GM12878 (cell line): ENCODE measurements around the gene KLHL7. TPM values are rescaled to one million over a fixed set of nuclear protein-coding genes. Genes with fewer than 3 reads are reported as not detected.

Source experiments
- BACH1 ChIP-seq: fragments of 450-650 bp; IDR thresholded peaks from 2 replicates; pipeline ENCODE4 v1.6.1; 2017; ENCODE audit warnings: mild to moderate bottlenecking, borderline replicate concordance
- BRCA1 ChIP-seq: IDR thresholded peaks from 2 replicates; pipeline ENCODE4 v1.6.1; 2011; ENCODE audit warnings: low read depth, low read length, improper control_type of control experiment
- CEBPB ChIP-seq, 2 experiments: fragments of 150-350 bp in 1 of 2; IDR thresholded peaks; 2 replicates each; pipeline ENCODE4 v1.6.1; 2012 to 2014; ENCODE audit warnings: low read depth in 2 of 2, low read length in 2 of 2, borderline replicate concordance in 1 of 2, inconsistent platforms in 1 of 2
- EED ChIP-seq: sonication (generic); IDR thresholded peaks from 2 replicates; pipeline ENCODE4 v1.6.1; 2016; ENCODE audit warnings: antibody characterized with exemption, low read depth
- EGR1 ChIP-seq, 2 experiments: IDR thresholded peaks; 1 replicate in 1 of 2; 2 replicates in 1 of 2; pipeline ENCODE4 v1.6.1; 2011 to 2012; ENCODE audit warnings: low read depth in 2 of 2, low read length in 2 of 2, borderline replicate concordance in 1 of 2, mild to moderate bottlenecking in 1 of 2, moderate library complexity in 1 of 2
- ETV6 ChIP-seq, 2 experiments: fragments of 450-650 bp in 1 of 2; IDR thresholded peaks in 1 of 2; conservative IDR thresholded peaks in 1 of 2; 2 replicates each; pipeline ENCODE4 v1.6.1; 2014; ENCODE audit warnings: antibody characterized with exemption in 1 of 2, borderline replicate concordance in 1 of 2, low read depth in 1 of 2, mild to moderate bottlenecking in 1 of 2, moderate library complexity in 1 of 2
- FOXM1 ChIP-seq: IDR thresholded peaks from 2 replicates; pipeline ENCODE4 v1.6.1; 2012; ENCODE audit warnings: low read depth, mild to moderate bottlenecking, inconsistent platforms, low read length, moderate library complexity
- GATAD2B ChIP-seq: fragments of 450-650 bp; conservative IDR thresholded peaks from 2 replicates; pipeline ENCODE4 v1.6.1; 2017; ENCODE audit warnings: low read depth, mild to moderate bottlenecking, moderate library complexity
- IKZF1 ChIP-seq: fragments of 450-650 bp; conservative IDR thresholded peaks from 2 replicates; pipeline ENCODE4 v1.6.1; 2017; ENCODE audit warnings: antibody characterized with exemption, mild to moderate bottlenecking
- IKZF2 ChIP-seq, 2 experiments: fragments of 450-650 bp; IDR thresholded peaks; 2 replicates each; pipeline ENCODE4 v1.6.1; 2017; ENCODE audit warnings: mild to moderate bottlenecking in 2 of 2, moderate library complexity in 2 of 2
- KDM1A ChIP-seq: fragments of 200-600 bp; sonication (generic); IDR thresholded peaks from 2 replicates; pipeline ENCODE4 v1.6.1; 2016; ENCODE audit warnings: borderline replicate concordance
- MYC ChIP-seq: IDR thresholded peaks from 2 replicates; pipeline ENCODE4 v1.6.1; 2011; ENCODE audit warnings: mild to moderate bottlenecking, low read length, moderate library complexity, inconsistent platforms; ENCODE audit not compliant: insufficient read depth, insufficient replicate concordance, insufficient read length, severe bottlenecking
- RCOR1 ChIP-seq: conservative IDR thresholded peaks from 2 replicates; pipeline ENCODE4 v1.6.1; 2012; ENCODE audit warnings: low read depth, low read length, improper control_type of control experiment
- SMAD5 ChIP-seq: IDR thresholded peaks from 2 replicates; pipeline ENCODE4 v1.6.1; 2016; ENCODE audit warnings: antibody characterized with exemption, low read depth
- TBL1XR1 ChIP-seq: IDR thresholded peaks from 2 replicates; pipeline ENCODE4 v1.6.1; 2012; ENCODE audit warnings: low read depth, low read length, improper control_type of control experiment
- WRNIP1 ChIP-seq: IDR thresholded peaks from 2 replicates; pipeline ENCODE4 v1.6.1; 2011; ENCODE audit warnings: low read depth, low read length, improper control_type of control experiment, borderline replicate concordance
- YY1 ChIP-seq: IDR thresholded peaks from 2 replicates; pipeline ENCODE4 v1.6.1; 2011; ENCODE audit warnings: low read depth, mild to moderate bottlenecking, low read length
- ZNF622 ChIP-seq: fragments of 450-650 bp; IDR thresholded peaks from 2 replicates; pipeline ENCODE4 v1.6.1; 2017; ENCODE audit warnings: mild to moderate bottlenecking, inconsistent platforms
- ZZZ3 ChIP-seq: IDR thresholded peaks from 2 replicates; pipeline ENCODE4 v1.6.1; 2011; ENCODE audit warnings: low read depth; ENCODE audit not compliant: control insufficient read depth, insufficient read length
- polyA plus RNA-seq, 11 experiments: library from polyadenylated mRNA; depleted of rRNA in 4 of 11; unstranded in 6 of 11; stranded (reverse) in 5 of 11; fragments of >200 nt; fragmentation: Nextera tagmentation in 4 of 11; fragmentation: Illumina TruSeq in 1 of 11; extraction: Ambion mirVana in 4 of 11; extraction: Trizol in 1 of 11; gene quantifications; 1 replicate in 1 of 11; 2 replicates in 10 of 11; pipeline versions ENCODE4 v1.2.1 to v1.2.3, GENCODE V29; 2011 to 2016; ENCODE audit warnings: inconsistent platforms in 2 of 11, missing spikeins in 2 of 11, low read depth in 1 of 11
- total RNA-seq, 4 experiments: library from RNA; depleted of rRNA in 3 of 4; stranded (reverse); fragments of >200 nt in 3 of 4; fragmentation: Illumina TruSeq in 1 of 4; extraction: Trizol in 1 of 4; gene quantifications; 2 replicates each; pipeline versions ENCODE4 v1.2.1 to v1.2.3, GENCODE V29; 2013 to 2021
- TF ChIP-seq, protein P1 (sequence below): IDR thresholded peaks from 2 replicates; pipeline ENCODE4 v1.6.1; 2012; ENCODE audit warnings: low read depth, low read length, improper control_type of control experiment
- TF ChIP-seq, protein P2 (sequence below): IDR thresholded peaks from 2 replicates; pipeline ENCODE4 v1.6.1; 2012; ENCODE audit warnings: low read depth, low read length, improper control_type of control experiment
- TF ChIP-seq, protein P3 (sequence below): IDR thresholded peaks from 2 replicates; pipeline ENCODE4 v1.6.1; 2012; ENCODE audit warnings: improper control_type of control experiment, low read depth, low read length; ENCODE audit not compliant: insufficient replicate concordance
- TF ChIP-seq, protein P4 (sequence below): IDR thresholded peaks from 2 replicates; pipeline ENCODE4 v1.6.1; 2011; ENCODE audit warnings: borderline replicate concordance, low read depth, mild to moderate bottlenecking, moderate library complexity, mixed read lengths, low read length; ENCODE audit not compliant: insufficient read depth; ENCODE audit errors: extremely low read length

KLHL7 gene
- total and polyA plus RNA-seq, 10 of the 15 experiments (the other 5 are each of a cell fraction or from before 2014, with no cell fraction given): 6.4 to 38.7 (median 20.9) TPM

DNA sequence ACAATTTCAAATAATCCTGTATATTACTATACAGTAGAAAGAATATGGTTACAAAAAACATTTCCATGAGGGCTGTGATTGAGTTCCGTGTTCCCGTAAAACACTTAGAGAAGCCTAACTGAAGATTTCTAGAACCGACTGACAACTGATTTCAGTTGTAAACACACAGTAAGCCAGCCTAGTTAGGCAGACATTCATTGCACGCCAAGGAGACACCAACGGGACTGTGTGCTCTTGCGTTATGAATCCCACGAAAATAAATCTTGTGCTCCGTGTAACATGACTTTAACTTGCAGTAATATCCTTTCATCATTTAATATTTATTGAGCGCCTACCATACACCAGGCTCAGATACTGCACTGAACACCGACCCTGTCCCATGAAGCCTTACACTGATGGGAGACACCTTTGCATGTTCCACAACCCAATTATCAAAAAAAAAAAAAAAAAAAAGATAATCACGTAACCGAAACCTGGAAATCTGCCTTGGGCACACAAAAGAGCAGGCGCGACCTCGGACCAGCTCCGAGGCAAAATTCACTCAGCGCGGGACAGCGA, 420 bp upstream of the KLHL7 start (continued):
- TF ChIP-seq, protein P1, sequence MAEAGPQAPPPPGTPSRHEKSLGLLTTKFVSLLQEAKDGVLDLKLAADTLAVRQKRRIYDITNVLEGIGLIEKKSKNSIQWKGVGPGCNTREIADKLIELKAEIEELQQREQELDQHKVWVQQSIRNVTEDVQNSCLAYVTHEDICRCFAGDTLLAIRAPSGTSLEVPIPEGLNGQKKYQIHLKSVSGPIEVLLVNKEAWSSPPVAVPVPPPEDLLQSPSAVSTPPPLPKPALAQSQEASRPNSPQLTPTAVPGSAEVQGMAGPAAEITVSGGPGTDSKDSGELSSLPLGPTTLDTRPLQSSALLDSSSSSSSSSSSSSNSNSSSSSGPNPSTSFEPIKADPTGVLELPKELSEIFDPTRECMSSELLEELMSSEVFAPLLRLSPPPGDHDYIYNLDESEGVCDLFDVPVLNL: no peak
- TF ChIP-seq SMAD5 (no peak), ZNF622 (no peak), KDM1A (no peak), BRCA1 (no peak), FOXM1 (no peak), BACH1 (no peak), EGR1 (IDR thresholded peaks at IDR 0.05; ENCODE audit: borderline replicate concordance in 1 of 2, low read depth in 2 of 2, low read length in 2 of 2) (no peak), RCOR1 (no peak), CEBPB (IDR thresholded peaks at IDR 0.05; ENCODE audit: borderline replicate concordance in 1 of 2, low read depth in 2 of 2, low read length in 2 of 2) (no peak), ZZZ3 (no peak), IKZF1 (no peak), WRNIP1 (no peak), ETV6 (conservative IDR thresholded peaks at IDR 0.05 in 1 of 2, IDR thresholded peaks at IDR 0.05 in 1 of 2; ENCODE audit: borderline replicate concordance in 1 of 2, low read depth in 1 of 2) (no peak), YY1 (no peak), TBL1XR1 (0 out of 2 replicates have a peak, but pooled peaks have one; percentile 22), GATAD2B (no peak), IKZF2 (IDR thresholded peaks at IDR 0.05) (0 out of 4 replicates have a peak, but pooled peaks of 1 of the 2 experiments have one; percentile 27), MYC (no peak), EED (no peak)
- TF ChIP-seq, protein P2, sequence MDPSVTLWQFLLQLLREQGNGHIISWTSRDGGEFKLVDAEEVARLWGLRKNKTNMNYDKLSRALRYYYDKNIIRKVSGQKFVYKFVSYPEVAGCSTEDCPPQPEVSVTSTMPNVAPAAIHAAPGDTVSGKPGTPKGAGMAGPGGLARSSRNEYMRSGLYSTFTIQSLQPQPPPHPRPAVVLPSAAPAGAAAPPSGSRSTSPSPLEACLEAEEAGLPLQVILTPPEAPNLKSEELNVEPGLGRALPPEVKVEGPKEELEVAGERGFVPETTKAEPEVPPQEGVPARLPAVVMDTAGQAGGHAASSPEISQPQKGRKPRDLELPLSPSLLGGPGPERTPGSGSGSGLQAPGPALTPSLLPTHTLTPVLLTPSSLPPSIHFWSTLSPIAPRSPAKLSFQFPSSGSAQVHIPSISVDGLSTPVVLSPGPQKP: no peak
- TF ChIP-seq, protein P3, sequence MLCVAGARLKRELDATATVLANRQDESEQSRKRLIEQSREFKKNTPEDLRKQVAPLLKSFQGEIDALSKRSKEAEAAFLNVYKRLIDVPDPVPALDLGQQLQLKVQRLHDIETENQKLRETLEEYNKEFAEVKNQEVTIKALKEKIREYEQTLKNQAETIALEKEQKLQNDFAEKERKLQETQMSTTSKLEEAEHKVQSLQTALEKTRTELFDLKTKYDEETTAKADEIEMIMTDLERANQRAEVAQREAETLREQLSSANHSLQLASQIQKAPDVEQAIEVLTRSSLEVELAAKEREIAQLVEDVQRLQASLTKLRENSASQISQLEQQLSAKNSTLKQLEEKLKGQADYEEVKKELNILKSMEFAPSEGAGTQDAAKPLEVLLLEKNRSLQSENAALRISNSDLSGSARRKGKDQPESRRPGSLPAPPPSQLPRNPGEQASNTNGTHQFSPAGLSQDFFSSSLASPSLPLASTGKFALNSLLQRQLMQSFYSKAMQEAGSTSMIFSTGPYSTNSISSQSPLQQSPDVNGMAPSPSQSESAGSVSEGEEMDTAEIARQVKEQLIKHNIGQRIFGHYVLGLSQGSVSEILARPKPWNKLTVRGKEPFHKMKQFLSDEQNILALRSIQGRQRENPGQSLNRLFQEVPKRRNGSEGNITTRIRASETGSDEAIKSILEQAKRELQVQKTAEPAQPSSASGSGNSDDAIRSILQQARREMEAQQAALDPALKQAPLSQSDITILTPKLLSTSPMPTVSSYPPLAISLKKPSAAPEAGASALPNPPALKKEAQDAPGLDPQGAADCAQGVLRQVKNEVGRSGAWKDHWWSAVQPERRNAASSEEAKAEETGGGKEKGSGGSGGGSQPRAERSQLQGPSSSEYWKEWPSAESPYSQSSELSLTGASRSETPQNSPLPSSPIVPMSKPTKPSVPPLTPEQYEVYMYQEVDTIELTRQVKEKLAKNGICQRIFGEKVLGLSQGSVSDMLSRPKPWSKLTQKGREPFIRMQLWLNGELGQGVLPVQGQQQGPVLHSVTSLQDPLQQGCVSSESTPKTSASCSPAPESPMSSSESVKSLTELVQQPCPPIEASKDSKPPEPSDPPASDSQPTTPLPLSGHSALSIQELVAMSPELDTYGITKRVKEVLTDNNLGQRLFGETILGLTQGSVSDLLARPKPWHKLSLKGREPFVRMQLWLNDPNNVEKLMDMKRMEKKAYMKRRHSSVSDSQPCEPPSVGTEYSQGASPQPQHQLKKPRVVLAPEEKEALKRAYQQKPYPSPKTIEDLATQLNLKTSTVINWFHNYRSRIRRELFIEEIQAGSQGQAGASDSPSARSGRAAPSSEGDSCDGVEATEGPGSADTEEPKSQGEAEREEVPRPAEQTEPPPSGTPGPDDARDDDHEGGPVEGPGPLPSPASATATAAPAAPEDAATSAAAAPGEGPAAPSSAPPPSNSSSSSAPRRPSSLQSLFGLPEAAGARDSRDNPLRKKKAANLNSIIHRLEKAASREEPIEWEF: no peak
- TF ChIP-seq, protein P4, sequence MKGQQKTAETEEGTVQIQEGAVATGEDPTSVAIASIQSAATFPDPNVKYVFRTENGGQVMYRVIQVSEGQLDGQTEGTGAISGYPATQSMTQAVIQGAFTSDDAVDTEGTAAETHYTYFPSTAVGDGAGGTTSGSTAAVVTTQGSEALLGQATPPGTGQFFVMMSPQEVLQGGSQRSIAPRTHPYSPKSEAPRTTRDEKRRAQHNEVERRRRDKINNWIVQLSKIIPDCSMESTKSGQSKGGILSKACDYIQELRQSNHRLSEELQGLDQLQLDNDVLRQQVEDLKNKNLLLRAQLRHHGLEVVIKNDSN: no peak
